Esophagus squamous epithelium (tissue), 5 donors: ENCODE results near the gene CDC40. TPM values are rescaled to one million over a fixed set of nuclear protein-coding genes. Genes with fewer than 3 reads are reported as not detected.

Experiments
- DNase-seq: peaks from one replicate; lab custom pipeline; 2025; lab: John Stamatoyannopoulos, UW
- H3K27ac ChIP-seq, 4 donors: fragments of 200-600 bp; sonication (generic); one replicate each; pipeline ENCODE4 v1.5.1; 2016 to 2019; ENCODE audit warnings: mild to moderate bottlenecking in 1 of 4
- H3K27me3 ChIP-seq, 4 donors: fragments of 200-600 bp; sonication (generic); 1 replicate in 3 of 4; 2 replicates in 1 of 4; pipeline versions ENCODE4 v1.5.1 to v1.6.0; 2017 to 2021; ENCODE audit warnings: antibody characterized with exemption in 1 of 4
- H3K36me3 ChIP-seq, 3 donors: fragments of 200-600 bp; sonication (generic); one replicate each; pipeline ENCODE4 v1.5.1; 2016 to 2019
- H3K4me1 ChIP-seq, 3 donors: fragments of 200-600 bp; sonication (generic); one replicate each; pipeline ENCODE4 v1.5.1; 2017 to 2019
- H3K4me3 ChIP-seq, 4 donors: fragments of 200-600 bp; sonication (generic); 1 replicate in 3 of 4; 2 replicates in 1 of 4; pipeline ENCODE4 v1.5.1; 2016 to 2019; ENCODE audit warnings: mild to moderate bottlenecking in 2 of 4, moderate library complexity in 1 of 4
- H3K9me3 ChIP-seq, 3 donors: fragments of 200-600 bp; sonication (generic); one replicate each; pipeline ENCODE4 v1.5.1; 2016 to 2019
- CTCF ChIP-seq, 6 experiments: fragments of 450-650 bp in 4 of 6; fragments of 200-600 bp in 2 of 6; sonication (generic) in 2 of 6; IDR thresholded peaks; one replicate each; pipeline ENCODE4 v1.5.1; 2016 to 2019; ENCODE audit warnings: antibody characterized with exemption in 6 of 6, mild to moderate bottlenecking in 4 of 6, moderate library complexity in 4 of 6
- POLR2A ChIP-seq, 4 donors: fragments of 450-650 bp; IDR thresholded peaks; one replicate each; pipeline ENCODE4 v1.6.1; 2017; ENCODE audit warnings: antibody characterized with exemption in 4 of 4, mild to moderate bottlenecking in 4 of 4, moderate library complexity in 3 of 4
- WGBS, 2 donors: methylation state at CpG; one replicate each; pipeline ENCODE4 v1.1.5; 2018; 5-methylcytosine and 5-hydroxymethylcytosine counted together
- intact Hi-C: fragments of 100-400 bp; cut with DNase I; formaldehyde crosslinking; loops from one replicate; pipeline ENCODE4 v1.15.0; 2022
- total RNA-seq, 4 donors: library from RNA; depleted of rRNA; stranded (reverse); fragments of >200 nt; gene quantifications; one replicate each; pipeline ENCODE4 v1.1.0, GENCODE V29; 2016
- donor health status: DM: yes; HTN: yes; CAD: no.

Gene CDC40
- total RNA-seq, 4 donors from 2014 or later: 6.9 to 19.3 (median 16.6) TPM

DNA sequence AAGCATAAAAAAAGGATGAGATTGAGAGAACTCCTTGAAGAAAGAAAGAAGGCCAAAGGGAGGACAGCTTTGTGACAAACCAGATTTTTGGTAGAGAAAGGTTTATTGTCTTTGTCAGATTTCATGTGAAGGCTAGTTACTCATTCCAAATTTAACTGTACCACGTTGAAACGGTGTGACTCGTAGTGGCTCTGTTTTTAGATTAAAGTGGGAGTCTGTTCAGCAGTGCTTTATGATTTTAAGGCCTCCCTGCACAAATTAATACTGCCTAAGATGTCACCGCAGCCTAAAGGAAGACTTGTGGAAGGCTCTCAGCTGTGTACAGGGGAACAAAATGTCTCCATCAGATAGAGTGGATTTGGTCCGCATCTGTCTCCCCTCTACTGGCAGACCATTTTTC is 35.9 kb downstream of the CDC40 start:
- Histone ChIP-seq H3K4me3 (no peak overlapping the region), H3K9me3 (no peaks in the 10 kb centered on the region), H3K4me1 (no peaks in the 10 kb centered on the region), H3K27me3 (no peaks in the 10 kb centered on the region), H3K36me3 (peaks cover 0 to 100% (median 11%) of the 10 kb centered on the region in 3 donors), H3K27ac (no peak overlapping the region)
- intact Hi-C loops: no loop called here
- 90 to 91% methylated on average over 5 of the region's 5 CpGs for WGBS, 2 donors
- DNase-seq: no peak
- TF ChIP-seq POLR2A (IDR thresholded peaks at IDR 0.05): no peak
- no peak for TF ChIP-seq CTCF (IDR thresholded peaks at IDR 0.05)

DNA sequence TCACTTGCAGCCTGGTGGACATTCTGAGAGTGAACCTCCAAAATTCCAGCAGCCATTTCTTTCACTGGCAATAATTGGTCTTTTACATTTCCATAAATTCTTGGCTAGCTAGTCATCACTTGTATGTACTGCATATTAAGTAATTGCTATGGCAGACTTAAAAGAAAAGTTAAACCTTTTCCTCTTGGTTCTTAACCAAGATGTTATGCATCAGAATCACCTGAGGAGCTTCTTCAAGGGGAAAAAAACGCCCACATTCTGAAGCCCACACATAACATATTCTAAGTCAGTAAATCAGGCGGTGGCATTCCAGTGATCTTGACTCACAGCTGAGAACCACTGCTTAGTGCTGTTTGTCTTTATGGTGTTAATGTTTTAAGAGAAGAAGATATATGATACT is 37.0 kb downstream of the CDC40 start:
- H3K27ac ChIP-seq: no peak overlapping the region
- intact Hi-C loops: no loop called here
- peaks cover 0 to 100% (median 8%) of the 10 kb centered on the region in 3 donors for H3K36me3 ChIP-seq

DNA sequence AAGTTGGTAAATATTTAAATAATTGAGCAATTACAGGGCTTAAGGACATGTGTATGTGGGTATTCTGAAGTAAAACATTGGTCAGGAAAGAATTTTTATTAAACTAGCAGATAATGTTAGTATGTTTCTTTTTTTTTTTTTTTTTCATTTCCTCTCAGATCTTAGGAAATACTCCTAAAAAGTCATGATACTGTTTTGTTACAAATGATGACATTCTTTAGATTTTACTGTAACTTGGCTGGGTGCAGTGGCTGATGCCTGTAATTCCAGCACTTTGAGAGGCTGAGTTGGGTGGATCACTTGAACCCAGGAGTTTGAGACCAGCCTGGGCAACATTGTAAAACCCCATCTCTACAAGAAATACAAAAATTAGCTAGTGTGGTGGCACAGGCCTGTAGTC is 41.5 kb downstream of the CDC40 start:
- Histone ChIP-seq H3K36me3 (peaks cover 0 to 96% (median under 1%) of the 10 kb centered on the region in 3 donors), H3K4me3 (no peak overlapping the region), H3K9me3 (no peaks in the 10 kb centered on the region), H3K4me1 (no peaks in the 10 kb centered on the region), H3K27me3 (no peaks in the 10 kb centered on the region), H3K27ac (no peak overlapping the region)
- intact Hi-C loops: no loop called here
- TF ChIP-seq CTCF (IDR thresholded peaks at IDR 0.05): no peak
- no peak for TF ChIP-seq POLR2A (IDR thresholded peaks at IDR 0.05)
- no peak for DNase-seq

More for the DNA sequence above, 37.0 kb downstream of the CDC40 start:
- Histone ChIP-seq H3K27me3 (no peaks in the 10 kb centered on the region), H3K4me1 (no peaks in the 10 kb centered on the region), H3K4me3 (no peak overlapping the region), H3K9me3 (no peaks in the 10 kb centered on the region)
- 75 to 81% methylated on average over 2 of the region's 2 CpGs for WGBS, 2 donors
- DNase-seq: no peak
- TF ChIP-seq POLR2A (IDR thresholded peaks at IDR 0.05) (no peak), CTCF (IDR thresholded peaks at IDR 0.05) (no peak)

DNA sequence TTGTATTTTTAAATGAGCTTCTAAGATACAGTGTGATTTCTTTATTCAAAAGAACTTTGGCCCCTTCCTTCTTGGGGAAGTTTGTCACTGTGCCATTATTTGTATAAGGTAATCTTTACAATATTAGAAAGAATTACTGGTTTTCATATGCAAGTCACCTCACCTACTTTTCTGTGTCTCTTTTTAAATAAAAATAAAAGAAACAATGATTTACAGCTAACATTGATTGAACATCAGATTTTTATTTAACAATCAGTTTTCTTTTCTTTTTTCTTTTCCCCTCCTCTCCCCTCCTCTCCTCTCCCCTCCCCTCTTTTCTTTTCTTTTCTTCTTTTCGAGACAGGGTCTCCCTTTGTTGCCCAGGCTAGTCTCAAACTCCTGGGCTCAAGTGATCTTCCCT is 46.0 kb downstream of the CDC40 start:
- Histone ChIP-seq H3K4me3 (no peak overlapping the region), H3K4me1 (no peaks in the 10 kb centered on the region), H3K27ac (no peak overlapping the region), H3K27me3 (no peaks in the 10 kb centered on the region), H3K36me3 (peaks cover 0 to 90% (median 0%) of the 10 kb centered on the region in 3 donors), H3K9me3 (no peaks in the 10 kb centered on the region)
- no peak for DNase-seq
- intact Hi-C loops: no loop called here
- TF ChIP-seq CTCF (IDR thresholded peaks at IDR 0.05) (no peak), POLR2A (IDR thresholded peaks at IDR 0.05) (no peak)
- whole genome bisulfite sequencing, 2 donors: 88 to 95% methylated on average over 1 of the region's 1 CpG

- WGBS, 2 donors: 65 to 75% methylated on average over 2 of the region's 2 CpGs
- no peak overlapping the region for H3K27ac ChIP-seq
- intact Hi-C loops: no loop called here
These were observed 52.2 kb downstream of the CDC40 start for GRCh38 chr6:110232450-110232849.

More at GRCh38 chr6:110232450-110232849, 52.2 kb downstream of the CDC40 start:
- Histone ChIP-seq H3K4me3 (no peak overlapping the region), H3K36me3 (peaks cover 0 to 46% (median 0%) of the 10 kb centered on the region in 3 donors), H3K4me1 (peaks cover 0 to 5% (median 0%) of the 10 kb centered on the region in 3 donors), H3K27me3 (no peaks in the 10 kb centered on the region), H3K9me3 (no peaks in the 10 kb centered on the region)
- DNase-seq: no peak
- TF ChIP-seq POLR2A (IDR thresholded peaks at IDR 0.05) (no peak), CTCF (IDR thresholded peaks at IDR 0.05) (no peak)
